T-helper 17 cell (primary cell): ENCODE data around the gene ZDHHC11B. TPM values are rescaled to one million over a fixed set of nuclear protein-coding genes. Genes with fewer than 3 reads are reported as not detected.
A peak's percentile ranks its signal among the peaks of the same experiment; 100 is the strongest.
"Not testable (repeated sequence)": the region's sequence is repeated elsewhere in the genome, so short reads cannot be mapped to it uniquely, and the experiment has no call there.

Experiments used
- ATAC-seq: fragments of 150-1000 bp; cut with Tn5 transposase; 2 replicates; pipeline ENCODE4 v1.10.0; 2021; ENCODE audit warnings: mild to moderate bottlenecking, moderate library complexity
- DNase-seq, 3 donors: peaks; one replicate each; pipeline versions ENCODE4 v3.0.0 to v3.0.0-alpha.2; 2020 to 2021
- H3K9me3 ChIP-seq: one replicate; pipeline ENCODE4 v1.7.0; 2013; ENCODE audit warnings: low read length, mild to moderate bottlenecking; ENCODE audit not compliant: control insufficient read depth, poor library complexity, severe bottlenecking
- H3K27ac Mint-ChIP-seq: one replicate; pipeline ENCODE4 v1.8.0; 2022; ENCODE audit warnings: mild to moderate bottlenecking, moderate library complexity, mixed read lengths
- H3K27me3 Mint-ChIP-seq: one replicate; pipeline ENCODE4 v1.8.0; 2022; ENCODE audit warnings: mixed read lengths
- H3K36me3 Mint-ChIP-seq: one replicate; pipeline ENCODE4 v1.8.0; 2022; ENCODE audit warnings: low read depth, mixed read lengths
- H3K4me1 Mint-ChIP-seq: one replicate; pipeline ENCODE4 v1.8.0; 2022; ENCODE audit warnings: mild to moderate bottlenecking, mixed read lengths
- H3K4me3 Mint-ChIP-seq: one replicate; pipeline ENCODE4 v1.8.0; 2022; ENCODE audit warnings: mild to moderate bottlenecking, moderate library complexity, mixed read lengths
- total RNA-seq, 4 donors: library from RNA in 2 of 4; stranded (reverse) in 2 of 4; gene quantifications; one replicate each; pipeline ENCODE4 v1.2.3 and lab custom pipeline; 2022 to 2026

ZDHHC11B gene
- total RNA-seq, 2 donors from 2014 or later = 9.3 to 31.2 TPM

DNA sequence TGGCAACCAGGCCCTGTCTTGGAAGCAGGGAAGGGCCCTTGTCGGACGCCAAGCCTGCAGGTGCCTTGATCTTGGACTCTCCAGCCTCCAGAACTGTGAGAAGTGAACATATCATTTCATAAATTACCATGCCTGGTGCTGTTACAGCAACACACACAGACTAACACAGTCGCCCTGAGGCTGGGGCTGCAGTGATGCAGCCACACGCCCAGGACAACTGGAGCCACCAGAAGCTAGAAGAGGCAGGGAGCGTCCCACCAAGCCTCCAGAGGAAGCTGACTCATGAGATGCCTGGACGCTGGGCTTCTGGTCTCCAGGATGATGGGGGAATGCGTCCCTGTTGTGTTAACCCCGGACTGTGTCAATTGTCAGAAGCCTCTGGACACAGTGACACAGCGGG, 5.6 kb downstream of the ZDHHC11B start:
- H3K4me1 Mint-ChIP-seq, H3K36me3 Mint-ChIP-seq, H3K27ac Mint-ChIP-seq, H3K9me3 ChIP-seq, H3K4me3 Mint-ChIP-seq, ATAC-seq, DNase-seq, H3K27me3 Mint-ChIP-seq: not testable (repeated sequence)

DNA sequence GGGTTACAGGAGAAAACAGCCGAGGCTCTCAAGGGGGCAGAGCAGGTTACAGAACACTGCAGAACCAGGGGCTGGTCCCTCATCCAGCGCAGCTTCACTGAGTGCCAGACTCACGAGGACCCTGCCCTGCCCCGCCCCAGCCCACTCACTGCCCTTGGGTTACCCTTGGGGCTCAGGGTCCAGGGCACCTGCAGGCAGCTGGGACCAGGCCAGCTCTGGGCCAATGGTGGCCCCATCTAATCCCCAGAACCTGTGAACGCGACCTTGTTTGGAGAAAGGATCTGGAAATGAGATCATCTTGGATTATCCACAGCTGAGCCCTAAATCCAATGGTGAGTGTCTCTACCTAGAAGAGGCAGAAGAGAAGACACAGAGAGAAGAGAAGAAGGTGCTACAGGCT, 6.1 kb downstream of the ZDHHC11B start:
- not testable (repeated sequence) for DNase-seq, ATAC-seq, H3K36me3 Mint-ChIP-seq, H3K27me3 Mint-ChIP-seq, H3K27ac Mint-ChIP-seq, H3K4me3 Mint-ChIP-seq, H3K4me1 Mint-ChIP-seq, H3K9me3 ChIP-seq

- ATAC-seq = no peak
- Mint-ChIP-seq H3K4me1 (no peaks in the 10 kb centered on the region), H3K4me3 (no peak overlapping the region), H3K27ac (no peak overlapping the region), H3K27me3 (no peaks in the 10 kb centered on the region), H3K36me3 (peaks cover 2% of the 10 kb centered on the region)
- H3K9me3 ChIP-seq = no peaks in the 10 kb centered on the region
- DNase-seq = no peak
Observed at GRCh38 chr5:777756-778161, 6.8 kb downstream of the ZDHHC11B start.

GRCh38 chr5:776862-777711, 7.4 kb downstream of the ZDHHC11B start:
- peaks cover 2% of the 10 kb centered on the region for H3K36me3 Mint-ChIP-seq
- ATAC-seq (no peak), DNase-seq (no peak)
- H3K4me3 Mint-ChIP-seq = no peak overlapping the region
- no peaks in the 10 kb centered on the region for H3K9me3 ChIP-seq
- H3K4me1 Mint-ChIP-seq = no peaks in the 10 kb centered on the region
- no peak overlapping the region for H3K27ac Mint-ChIP-seq
- H3K27me3 Mint-ChIP-seq = no peaks in the 10 kb centered on the region

DNA sequence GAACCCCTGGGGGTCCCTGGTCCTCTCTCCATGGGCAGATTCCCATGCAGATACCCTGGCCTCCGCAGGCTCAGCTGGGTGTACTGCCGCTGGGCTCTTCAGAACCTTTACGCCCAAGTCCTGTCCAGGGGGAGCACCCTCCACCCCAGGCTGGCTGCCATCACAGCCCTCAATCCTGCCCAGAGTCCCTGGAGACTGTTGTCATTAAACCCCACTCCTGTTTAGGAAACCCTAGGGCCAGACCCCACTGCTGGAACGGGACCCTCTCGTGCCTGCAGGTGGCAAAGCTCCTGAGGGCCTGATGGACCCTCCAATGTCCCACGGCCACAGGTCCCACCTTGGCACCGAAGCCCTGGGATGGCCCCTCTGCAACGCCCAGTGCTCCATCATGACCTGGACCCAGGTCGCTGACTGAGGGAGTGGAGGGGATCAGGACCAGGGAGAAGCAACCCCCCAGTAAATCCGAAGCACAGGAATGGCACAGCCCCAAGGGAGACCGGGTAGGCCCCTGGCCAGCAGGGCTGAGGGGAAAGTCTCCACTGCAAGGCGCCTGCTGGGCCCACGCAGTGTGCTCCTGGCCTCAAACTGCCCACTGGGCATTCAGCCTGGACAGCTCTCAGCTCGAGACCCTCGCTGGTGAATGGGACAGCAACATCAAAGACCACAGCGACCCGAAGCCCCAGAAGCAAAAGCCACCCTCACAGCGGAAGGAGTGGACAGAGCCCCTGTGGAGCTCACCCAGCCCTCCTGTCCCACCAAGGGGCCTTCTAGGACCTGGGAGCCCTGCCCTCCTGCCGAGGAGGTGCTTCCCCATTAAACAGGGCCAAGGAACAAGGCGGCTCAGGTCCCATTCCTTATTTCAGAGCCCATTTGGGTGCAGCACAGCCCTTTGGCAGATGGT, 8.3 kb downstream of the ZDHHC11B start:
- no peak overlapping the region for H3K4me3 Mint-ChIP-seq
- no peak for DNase-seq
- no peaks in the 10 kb centered on the region for H3K9me3 ChIP-seq
- H3K36me3 Mint-ChIP-seq = peaks cover 2% of the 10 kb centered on the region
- H3K27me3 Mint-ChIP-seq = no peaks in the 10 kb centered on the region
- ATAC-seq = no peak
- no peak overlapping the region for H3K27ac Mint-ChIP-seq
- peaks cover 2% of the 10 kb centered on the region for H3K4me1 Mint-ChIP-seq

- not testable (repeated sequence) for ATAC-seq, H3K27ac Mint-ChIP-seq, H3K36me3 Mint-ChIP-seq, DNase-seq, H3K4me1 Mint-ChIP-seq, H3K27me3 Mint-ChIP-seq, H3K4me3 Mint-ChIP-seq, H3K9me3 ChIP-seq
Observed at GRCh38 chr5:775595-775960, 9.0 kb downstream of the ZDHHC11B start.

- DNase-seq, H3K36me3 Mint-ChIP-seq, H3K4me1 Mint-ChIP-seq, H3K27me3 Mint-ChIP-seq, H3K27ac Mint-ChIP-seq, H3K9me3 ChIP-seq, ATAC-seq: not testable (repeated sequence)
- H3K4me3 Mint-ChIP-seq = peak overlapping the region; percentile 39
Observed at GRCh38 chr5:774854-775505, 9.5 kb downstream of the ZDHHC11B start.

DNA sequence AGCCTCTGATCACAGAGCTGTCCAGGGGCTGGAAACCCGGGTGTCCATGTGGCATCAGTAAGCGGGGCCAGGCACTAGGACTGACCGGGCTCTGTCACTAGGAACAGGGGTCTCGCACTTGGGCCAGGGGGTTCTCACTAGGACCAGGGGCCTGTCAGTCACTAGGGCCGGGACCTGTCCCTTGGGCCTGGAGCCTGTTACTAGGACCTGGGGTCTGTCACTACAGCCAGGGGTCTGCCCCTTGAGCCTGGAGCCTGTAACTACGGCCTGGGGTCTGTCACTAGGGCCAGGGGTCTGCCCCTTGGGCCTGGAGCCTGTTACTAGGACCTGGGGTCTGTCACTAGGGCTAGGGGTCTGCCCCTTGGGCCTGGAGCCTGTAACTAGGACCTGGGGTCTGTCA, 10.2 kb downstream of the ZDHHC11B start:
- not testable (repeated sequence) for H3K27me3 Mint-ChIP-seq, H3K4me1 Mint-ChIP-seq, DNase-seq, H3K9me3 ChIP-seq, H3K4me3 Mint-ChIP-seq, ATAC-seq, H3K27ac Mint-ChIP-seq, H3K36me3 Mint-ChIP-seq

DNA sequence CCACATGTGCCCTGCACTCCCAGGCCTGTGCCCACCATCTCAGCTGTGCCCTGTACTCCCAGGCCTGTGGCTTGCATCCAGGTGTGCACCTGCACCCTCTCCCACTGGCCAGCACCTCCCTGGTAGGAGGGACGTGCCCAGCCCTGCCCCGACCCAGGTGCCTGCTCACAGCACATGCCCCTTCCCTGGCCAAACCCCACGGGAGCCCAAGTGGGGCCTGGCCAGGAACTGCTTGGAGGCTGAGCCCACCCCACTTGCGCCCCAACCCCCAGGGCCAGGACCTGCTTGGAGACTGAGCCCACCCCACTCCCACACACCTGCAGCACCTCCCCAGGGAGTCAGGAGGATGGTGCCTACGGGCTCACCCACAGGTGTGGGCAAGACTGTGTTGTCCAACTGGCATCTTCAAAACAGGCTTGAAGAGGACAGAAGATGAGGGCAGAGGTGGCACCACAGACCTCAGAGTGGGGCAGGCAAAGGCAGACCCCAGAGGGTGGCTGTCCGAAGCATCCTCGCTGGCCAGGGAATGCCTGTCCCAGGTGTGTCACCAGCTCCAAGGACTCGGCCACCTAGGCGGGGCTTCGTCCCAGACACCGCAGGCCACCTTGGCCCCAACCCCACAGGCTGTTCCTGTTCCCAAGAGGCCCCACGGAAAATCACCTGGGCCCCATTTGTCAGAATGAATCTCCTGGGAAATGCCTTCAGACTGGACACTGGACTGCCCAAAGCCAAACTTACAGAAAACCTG, 10.8 kb downstream of the ZDHHC11B start:
- Mint-ChIP-seq H3K4me3 (no peak overlapping the region), H3K4me1 (peaks cover 2% of the 10 kb centered on the region), H3K36me3 (peaks cover 2% of the 10 kb centered on the region), H3K27ac (no peak overlapping the region), H3K27me3 (no peaks in the 10 kb centered on the region)
- ATAC-seq = no peak
- no peaks in the 10 kb centered on the region for H3K9me3 ChIP-seq
- no peak for DNase-seq

DNA sequence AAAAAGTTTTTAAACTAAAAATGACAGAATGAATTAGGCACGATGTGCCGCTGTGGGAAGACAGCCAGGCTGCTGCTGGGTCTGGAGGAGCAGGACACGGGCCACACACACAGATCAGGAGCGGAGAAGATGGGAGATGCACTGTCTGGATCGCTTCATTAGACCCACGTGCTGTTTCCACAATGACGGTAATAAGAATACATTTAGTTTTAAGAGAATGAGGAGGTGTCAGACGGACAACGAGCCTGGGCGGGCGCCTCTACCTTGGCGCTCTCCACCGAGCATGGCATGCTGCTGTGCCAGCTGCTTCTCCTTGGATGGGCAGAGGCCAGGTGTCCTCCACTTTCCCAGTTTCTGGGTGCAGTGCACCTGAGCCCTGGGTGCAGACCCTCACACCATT, 11.6 kb downstream of the ZDHHC11B start:
- H3K27me3 Mint-ChIP-seq, H3K9me3 ChIP-seq, H3K4me3 Mint-ChIP-seq, H3K4me1 Mint-ChIP-seq, H3K27ac Mint-ChIP-seq, DNase-seq, H3K36me3 Mint-ChIP-seq, ATAC-seq: not testable (repeated sequence)

- DNase-seq, H3K9me3 ChIP-seq, ATAC-seq, H3K36me3 Mint-ChIP-seq, H3K27ac Mint-ChIP-seq, H3K4me1 Mint-ChIP-seq, H3K4me3 Mint-ChIP-seq, H3K27me3 Mint-ChIP-seq: not testable (repeated sequence)
Observed at GRCh38 chr5:772547-772890, 12.0 kb downstream of the ZDHHC11B start.

DNA sequence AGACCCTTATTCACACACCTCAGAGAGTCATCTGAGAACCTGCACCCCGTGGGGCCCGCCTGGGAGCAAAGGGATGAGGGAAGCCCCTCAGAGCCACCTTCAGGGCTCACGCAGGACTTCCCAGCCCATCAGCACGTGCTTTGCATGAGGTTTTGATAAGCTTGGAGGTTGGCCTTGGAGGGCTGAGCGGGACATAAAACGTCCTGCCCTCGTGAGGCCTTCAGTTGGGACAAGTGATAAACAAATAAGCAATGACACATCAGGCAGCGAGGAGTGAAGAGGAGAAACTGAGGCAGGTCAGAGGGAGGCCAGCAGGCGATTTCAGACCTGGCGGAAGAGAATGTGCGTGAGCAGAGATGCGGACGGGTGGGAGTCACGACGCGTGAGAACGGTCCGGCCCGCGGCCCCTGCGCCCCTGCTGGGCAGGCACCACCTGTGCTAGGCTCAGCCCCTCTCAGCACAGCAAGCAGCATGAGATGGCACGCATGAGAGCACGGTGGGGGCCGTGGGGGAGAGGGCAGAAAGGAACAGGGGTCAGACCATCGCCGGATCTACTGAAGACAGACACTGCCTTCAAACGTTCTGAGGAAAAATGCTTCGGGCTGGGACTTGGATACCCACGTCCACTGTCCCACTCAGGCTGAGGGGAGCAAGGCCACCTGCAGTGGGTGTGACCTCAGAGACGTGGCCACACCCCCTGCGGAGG, 12.5 kb downstream of the ZDHHC11B start:
- not testable (repeated sequence) for H3K27ac Mint-ChIP-seq, DNase-seq, H3K27me3 Mint-ChIP-seq, ATAC-seq, H3K4me1 Mint-ChIP-seq, H3K9me3 ChIP-seq, H3K36me3 Mint-ChIP-seq, H3K4me3 Mint-ChIP-seq
